Measurements from ENCODE around the gene SND1.

The SND1 gene

DNA sequence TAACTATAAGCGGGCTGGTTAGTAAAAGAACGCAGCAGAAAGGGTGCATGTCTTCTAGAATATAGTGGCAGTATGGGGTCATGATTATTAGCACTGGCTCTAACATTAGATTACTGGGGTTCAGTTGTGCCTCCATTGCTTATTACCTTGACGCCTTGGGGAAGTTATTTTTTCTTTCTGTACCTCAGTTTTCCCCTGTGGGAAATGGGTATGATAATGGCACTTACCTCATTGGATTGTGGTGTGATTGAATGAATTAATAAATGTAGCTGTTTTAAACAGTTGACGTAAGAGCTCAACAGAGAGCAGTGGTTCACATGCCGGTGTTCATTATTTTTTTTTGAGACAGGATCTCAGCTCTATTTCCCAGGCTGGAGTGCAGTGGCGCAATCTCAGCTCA lies 262.7 kb downstream of the SND1 start:
- DNase-seq = no peak

DNA sequence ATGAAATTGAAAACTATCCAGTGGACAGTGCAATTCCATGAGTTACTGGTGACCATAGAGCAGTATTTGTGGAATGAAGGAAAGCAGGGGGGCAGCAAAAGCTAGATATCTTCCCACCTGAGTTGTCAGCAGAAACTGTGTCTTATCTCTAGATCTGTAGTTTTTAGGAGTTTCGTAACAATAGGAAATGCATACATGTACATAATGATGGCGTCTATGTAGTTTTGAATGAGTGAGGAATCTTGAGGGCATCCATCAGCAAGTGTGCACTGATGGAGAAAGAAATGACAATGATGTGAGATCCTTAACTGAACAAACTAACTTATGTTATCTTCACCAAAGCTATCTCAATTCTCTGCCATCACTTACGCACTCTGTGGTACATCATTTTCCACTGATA lies 264.7 kb downstream of the SND1 start:
- DNase-seq = no peak

- no peak for DNase-seq
Observed at GRCh38 chr7:127918130-127918529, 266.1 kb downstream of the SND1 start.

- no peak for DNase-seq
Observed at GRCh38 chr7:127920787-127921438, 268.9 kb downstream of the SND1 start.

DNA sequence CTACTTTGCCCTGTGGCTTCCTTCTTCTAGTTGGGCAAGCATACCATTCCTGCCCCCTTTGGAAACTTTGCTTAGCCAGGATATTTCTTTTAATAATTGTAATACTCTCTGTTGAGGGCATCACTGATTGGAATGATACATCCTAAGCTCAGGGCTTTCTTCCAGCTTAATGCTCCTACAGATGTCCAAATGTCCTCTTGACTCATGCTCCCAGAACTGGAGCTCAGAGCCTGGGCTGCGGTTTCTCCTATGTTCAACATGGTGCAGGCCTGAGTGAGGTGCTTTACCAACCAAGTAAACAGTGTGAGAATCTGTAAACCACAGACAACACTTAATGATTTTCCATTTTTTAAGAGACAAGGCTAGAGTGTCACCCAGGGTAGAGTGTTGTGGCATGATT lies 270.7 kb downstream of the SND1 start:
- no peak for DNase-seq

GRCh38 chr7:127924874-127925273 lies 272.9 kb downstream of the SND1 start:
- no peak for DNase-seq

DNA sequence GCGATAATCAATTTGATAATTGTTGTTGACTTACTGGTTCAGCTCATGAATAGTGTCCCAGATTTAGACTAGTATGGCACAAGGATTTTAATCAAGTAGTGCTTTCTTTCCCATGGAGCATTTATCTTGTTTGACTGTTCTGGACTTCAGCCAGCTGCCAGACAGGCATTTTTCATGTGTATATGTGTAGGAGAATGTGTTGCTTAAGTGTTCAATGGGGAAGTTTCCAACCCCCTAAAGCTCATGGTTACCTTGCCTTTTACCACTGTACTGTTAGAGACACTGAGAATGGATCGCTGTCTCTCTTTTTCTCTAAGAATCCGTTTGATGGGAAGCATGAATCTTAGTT lies 275.3 kb downstream of the SND1 start:
- no peak for DNase-seq

- DNase-seq = no peak
Observed at GRCh38 chr7:127928222-127928621, 276.2 kb downstream of the SND1 start.

DNA sequence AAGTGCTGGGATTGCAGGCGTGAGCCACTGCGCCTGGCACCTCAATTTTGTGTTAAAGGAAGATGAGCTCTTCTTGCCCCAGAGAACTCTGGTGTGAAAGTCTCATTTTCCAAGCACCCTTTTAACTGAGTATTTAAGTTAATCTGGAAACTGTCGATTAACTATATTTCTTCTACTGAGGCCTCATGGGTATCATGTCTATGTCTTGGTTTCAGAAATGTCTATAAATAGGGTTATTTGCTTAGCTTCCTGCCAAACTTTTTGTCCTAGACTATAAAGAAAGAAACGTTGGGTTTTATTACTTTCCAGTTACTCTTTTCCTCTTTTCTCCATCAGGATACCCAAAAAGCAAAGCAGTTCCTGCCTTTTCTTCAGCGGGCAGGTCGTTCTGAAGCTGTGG lies 276.9 kb downstream of the SND1 start:
- DNase-seq = no peak

- no peak for DNase-seq
Observed at GRCh38 chr7:127930341-127931328, 278.6 kb downstream of the SND1 start.

DNA sequence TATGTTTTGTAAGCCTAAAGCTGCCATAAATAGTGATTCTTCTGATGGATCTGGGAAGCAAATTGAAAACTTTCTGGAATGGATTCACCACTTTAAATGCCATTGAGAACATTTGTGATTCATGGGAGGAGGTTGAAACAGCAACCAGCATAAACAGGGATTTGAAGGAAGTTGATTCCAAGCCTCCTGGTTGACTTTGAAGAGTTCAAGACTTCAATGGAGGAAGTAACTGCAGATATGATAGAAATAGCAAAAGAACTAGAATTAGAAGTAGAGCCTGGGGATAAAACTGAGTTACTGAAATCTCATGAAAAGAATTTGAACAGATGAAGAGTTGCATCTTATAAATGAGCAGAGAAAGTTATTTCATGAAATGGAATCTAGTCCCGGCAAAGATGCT lies 280.1 kb downstream of the SND1 start:
- DNase-seq = no peak

GRCh38 chr7:127932496-127932895 lies 280.5 kb downstream of the SND1 start:
- DNase-seq = no peak

GRCh38 chr7:127933146-127933545 lies 281.2 kb downstream of the SND1 start:
- DNase-seq = no peak

- DNase-seq = no peak
Observed at GRCh38 chr7:127934711-127935110, 282.7 kb downstream of the SND1 start.

DNA sequence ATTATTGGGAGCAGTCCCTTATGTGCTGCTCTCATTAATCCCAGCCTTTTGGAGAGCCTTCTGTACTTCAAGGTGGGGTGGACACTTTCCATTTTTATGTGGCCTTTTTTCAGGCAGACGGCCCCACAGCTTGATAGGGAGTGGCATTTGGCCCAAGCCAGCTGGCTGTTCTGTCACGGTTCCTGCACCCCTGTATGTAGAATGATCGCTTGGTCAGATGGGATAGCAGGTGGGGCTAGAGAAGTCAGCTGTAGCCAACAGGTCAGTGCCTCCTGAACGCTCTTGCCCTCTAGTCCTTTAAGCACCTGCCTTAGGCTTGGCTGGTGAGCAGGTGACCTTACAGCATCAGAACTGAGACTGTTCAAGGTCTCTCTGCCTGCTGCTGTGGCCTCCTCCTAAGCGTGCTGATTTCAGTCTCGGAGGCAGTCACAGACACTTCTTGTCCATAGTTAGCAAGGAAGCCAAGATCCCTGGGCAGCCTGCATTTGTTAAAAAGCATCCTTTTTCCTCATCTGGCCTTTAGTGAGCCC lies 283.9 kb downstream of the SND1 start:
- no peak for DNase-seq

GRCh38 chr7:127937066-127937680 lies 285.2 kb downstream of the SND1 start:
- no peak for DNase-seq

GRCh38 chr7:127938588-127938987 lies 286.6 kb downstream of the SND1 start:
- DNase-seq = no peak

DNA sequence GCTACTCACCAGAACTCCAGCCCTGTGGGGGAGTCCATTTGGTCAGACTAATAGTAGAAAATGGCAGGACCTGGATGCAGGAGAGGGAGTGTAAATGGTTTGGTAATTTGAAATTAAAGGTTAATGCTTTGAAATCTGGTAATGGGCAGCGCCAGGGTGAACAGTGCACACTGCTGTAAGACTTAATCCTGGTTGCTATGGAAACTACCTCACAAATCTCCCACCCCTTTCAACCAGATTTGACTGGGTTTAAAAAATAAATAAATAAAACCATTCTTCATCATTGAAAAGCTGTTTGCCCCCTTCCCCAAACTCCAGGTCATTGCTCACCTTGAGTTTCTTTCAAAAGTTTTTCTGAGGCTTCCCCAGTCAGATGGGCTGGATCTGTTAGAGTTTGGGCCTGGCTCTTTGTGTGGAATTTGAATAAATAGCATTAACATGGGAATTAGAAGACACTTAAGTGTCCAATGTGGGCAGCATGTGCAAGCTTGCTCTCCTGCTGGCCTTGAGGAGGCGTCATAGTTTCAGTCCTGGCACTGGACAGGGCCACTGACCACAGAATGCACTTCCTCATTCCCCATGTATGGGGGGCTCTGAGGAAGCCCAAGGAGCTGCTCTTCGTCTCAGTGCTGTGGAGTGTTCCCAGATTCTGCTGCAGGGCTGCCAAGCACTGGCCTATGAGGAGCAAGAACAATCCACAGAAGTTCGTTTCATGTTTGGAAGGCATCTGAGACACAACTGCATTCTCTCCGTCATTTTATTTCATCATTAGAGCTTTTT lies 288.6 kb downstream of the SND1 start:
- DNase-seq = no peak

GRCh38 chr7:127941476-127942210 lies 289.6 kb downstream of the SND1 start:
- peak; percentile 77 for DNase-seq

DNA sequence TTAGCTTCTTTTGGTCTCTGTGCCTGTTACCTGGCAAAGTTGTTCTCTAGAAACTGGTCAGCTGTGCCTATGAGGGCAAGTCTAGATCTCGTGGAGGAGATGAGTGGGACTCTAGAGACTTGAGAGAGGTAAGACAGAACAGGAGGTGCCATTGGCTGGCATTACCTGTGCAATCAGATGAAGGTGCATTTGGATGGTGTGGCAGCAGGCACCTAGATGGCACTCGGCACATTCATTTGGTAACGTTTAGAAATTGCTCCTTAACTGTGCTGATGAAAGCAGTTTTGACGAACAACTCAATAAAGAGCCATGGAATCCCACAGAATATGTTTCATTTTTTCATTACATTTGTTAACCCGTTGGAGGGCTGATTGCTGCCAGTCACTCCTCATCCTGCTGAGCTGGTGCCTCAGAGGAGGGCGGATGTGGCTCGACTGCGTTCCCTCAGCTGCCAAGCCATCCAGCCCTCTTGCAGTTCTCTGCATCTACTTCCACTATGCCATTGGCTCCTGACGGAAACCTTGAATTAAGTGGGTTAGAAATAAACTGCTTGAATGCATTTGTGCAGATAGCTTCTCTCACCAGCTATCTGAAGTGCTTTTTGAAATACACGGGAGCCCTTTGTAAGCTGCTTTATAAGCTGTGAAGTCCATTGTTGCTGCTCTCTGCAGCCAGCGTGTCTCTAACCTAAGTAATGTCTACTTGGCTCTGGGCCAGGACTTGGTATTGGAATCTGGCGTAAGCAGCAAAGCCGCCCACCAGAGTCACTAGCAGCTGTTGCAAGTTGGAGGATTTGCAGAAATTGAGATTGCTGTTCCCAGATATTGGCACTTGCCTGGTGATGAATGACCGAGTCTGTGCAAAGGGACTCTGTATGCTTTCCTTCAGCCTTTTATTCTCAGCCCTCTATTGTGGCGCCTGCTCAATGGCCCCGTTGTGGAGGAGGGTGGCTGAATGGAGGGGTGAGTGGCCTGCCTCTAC lies 291.8 kb downstream of the SND1 start:
- DNase-seq = peak; percentile 80

GRCh38 chr7:127946111-127946510 lies 294.1 kb downstream of the SND1 start:
- no peak for DNase-seq
